Measurements from ENCODE around the gene BPIFB1. TPM values are rescaled to one million over a fixed set of nuclear protein-coding genes. Genes with fewer than 3 reads are reported as not detected.

The BPIFB1 gene
- total and polyA plus RNA-seq, 2 of the 13 experiments (the other 11 are each of a cell fraction or from before 2014, with no cell fraction given) = 0.82 to 4.4 TPM

- TF ChIP-seq SIN3A (IDR thresholded peaks at IDR 0.05; ENCODE audit: borderline replicate concordance, low read depth, low read length) = no peak
- no peak for TF ChIP-seq GRHL1 (CRISPR knock-in tag; conservative IDR thresholded peaks at IDR 0.05)
- TF ChIP-seq EZH2 (conservative IDR thresholded peaks at IDR 0.05; ENCODE audit: low read depth, low read length) = no peak
- TF ChIP-seq FOSL2 (CRISPR knock-in tag; IDR thresholded peaks at IDR 0.05) = 0 out of 2 replicates have a peak, but pooled peaks have one; percentile 13
- TF ChIP-seq ZNF10 (CRISPR knock-in tag; IDR thresholded peaks at IDR 0.05; ENCODE audit: borderline replicate concordance, low read depth) = no peak
- TF ChIP-seq ZNF543 (CRISPR knock-in tag; IDR thresholded peaks at IDR 0.05) = no peak
- no peak for TF ChIP-seq PRMT3 (CRISPR knock-in tag; IDR thresholded peaks at IDR 0.05; ENCODE audit: borderline replicate concordance, low read depth)
- no peak for TF ChIP-seq ZNF850 (CRISPR knock-in tag; conservative IDR thresholded peaks at IDR 0.05)
- TF ChIP-seq NBN (conservative IDR thresholded peaks at IDR 0.05) = no peak
- no peak for TF ChIP-seq ZNF737 (CRISPR knock-in tag; IDR thresholded peaks at IDR 0.05; ENCODE audit: borderline replicate concordance)
- no peak for TF ChIP-seq ZEB1 (IDR thresholded peaks at IDR 0.05; ENCODE audit: insufficient replicate concordance, low read depth)
- no peak for TF ChIP-seq ADNP (CRISPR knock-in tag; IDR thresholded peaks at IDR 0.05)
- TF ChIP-seq ZBTB39 (CRISPR knock-in tag; IDR thresholded peaks at IDR 0.05) = no peak
- no peak for TF ChIP-seq ZNF674 (CRISPR knock-in tag; IDR thresholded peaks at IDR 0.05; ENCODE audit: low read depth)
- no peak for TF ChIP-seq FOXJ3 (CRISPR knock-in tag; IDR thresholded peaks at IDR 0.05; ENCODE audit: borderline replicate concordance)
- TF ChIP-seq POGK (CRISPR knock-in tag; conservative IDR thresholded peaks at IDR 0.05) = no peak
- no peak for TF ChIP-seq ZNF720 (CRISPR knock-in tag; IDR thresholded peaks at IDR 0.05)
- no peak for TF ChIP-seq GPN1 (CRISPR knock-in tag; IDR thresholded peaks at IDR 0.05; ENCODE audit: borderline replicate concordance)
- no peak for TF ChIP-seq ZNF317 (CRISPR knock-in tag; IDR thresholded peaks at IDR 0.05)
- 0 out of 2 replicates have a peak, but pooled peaks have one; percentile 12 for TF ChIP-seq ZNF574 (CRISPR knock-in tag; IDR thresholded peaks at IDR 0.05)
- no peak for TF ChIP-seq FLYWCH1 (CRISPR knock-in tag; IDR thresholded peaks at IDR 0.05)
- no peak for TF ChIP-seq ZMYM2 (CRISPR knock-in tag; IDR thresholded peaks at IDR 0.05)
- TF ChIP-seq ARID2 (CRISPR knock-in tag; IDR thresholded peaks at IDR 0.05; ENCODE audit: borderline replicate concordance) = peak; percentile 83; the same call in 1 of the 2 replicates
Measured at GRCh38 chr20:33281550-33282146, 1.4 kb upstream of the BPIFB1 start (continued).

Data from HepG2 (cell line).